HepG2 (cell line): ENCODE data around the gene CCDC38. TPM values are rescaled to one million over a fixed set of nuclear protein-coding genes. Genes with fewer than 3 reads are reported as not detected.

Source experiments
- GATAD1 ChIP-seq: IDR thresholded peaks from 2 replicates; pipeline ENCODE4 v1.6.1; 2016; ENCODE audit warnings: missing genetic modification reagents, missing compliant biosample characterization
- HOXA9 ChIP-seq: sonication (generic); formaldehyde crosslinking; IDR thresholded peaks from 2 replicates; pipeline ENCODE4 v1.8.1; 2022; ENCODE audit warnings: missing genetic modification reagents, mild to moderate bottlenecking, moderate library complexity, borderline replicate concordance
- IRX3 ChIP-seq: sonication (generic); formaldehyde crosslinking; IDR thresholded peaks from 2 replicates; pipeline ENCODE4 v1.8.1; 2023; ENCODE audit warnings: mild to moderate bottlenecking, low read depth, missing genetic modification reagents, borderline replicate concordance
- KAT8 ChIP-seq: IDR thresholded peaks from 2 replicates; pipeline ENCODE4 v1.6.1; 2016; ENCODE audit warnings: missing genetic modification reagents, missing compliant biosample characterization
- MYNN ChIP-seq: sonication (generic); formaldehyde crosslinking; IDR thresholded peaks from 2 replicates; pipeline ENCODE4 v1.4.0; 2020; ENCODE audit warnings: mild to moderate bottlenecking, low read depth, missing genetic modification reagents
- MZF1 ChIP-seq: sonication (generic); formaldehyde crosslinking; IDR thresholded peaks from 2 replicates; pipeline ENCODE4 v1.8.1; 2023; ENCODE audit warnings: mild to moderate bottlenecking, missing genetic modification reagents, borderline replicate concordance
- NFE2L1 ChIP-seq: sonication (generic); formaldehyde crosslinking; IDR thresholded peaks from 2 replicates; pipeline ENCODE4 v1.4.0; 2020; ENCODE audit warnings: missing genetic modification reagents, mild to moderate bottlenecking, borderline replicate concordance
- NR2C2 ChIP-seq: sonication (generic); formaldehyde crosslinking; IDR thresholded peaks from 2 replicates; pipeline ENCODE4 v1.4.0; 2020; ENCODE audit warnings: missing genetic modification reagents, mild to moderate bottlenecking, moderate library complexity, borderline replicate concordance
- RFXAP ChIP-seq: sonication (generic); formaldehyde crosslinking; IDR thresholded peaks from 2 replicates; pipeline ENCODE4 v1.4.0; 2020; ENCODE audit warnings: missing genetic modification reagents, borderline replicate concordance
- TEAD3 ChIP-seq: optimal IDR thresholded peaks from 2 replicates; pipeline ENCODE3; 2016; ENCODE audit warnings: borderline replicate concordance
- ZBTB20 ChIP-seq: sonication (generic); formaldehyde crosslinking; IDR thresholded peaks from 2 replicates; pipeline ENCODE4 v1.8.1; 2023; ENCODE audit warnings: missing genetic modification reagents, low read depth, mild to moderate bottlenecking, borderline replicate concordance
- ZFP62 ChIP-seq: sonication (generic); formaldehyde crosslinking; IDR thresholded peaks from 2 replicates; pipeline ENCODE4 v1.4.0; 2020; ENCODE audit warnings: missing genetic modification reagents
- ZNF331 ChIP-seq: sonication (generic); formaldehyde crosslinking; IDR thresholded peaks from 2 replicates; pipeline ENCODE4 v1.4.0; 2020; ENCODE audit warnings: missing genetic modification reagents
- ZNF614 ChIP-seq: IDR thresholded peaks from 2 replicates; pipeline ENCODE4 v1.6.1; 2018; ENCODE audit warnings: missing biosample characterization, missing genetic modification reagents, inconsistent platforms, borderline replicate concordance
- ZSCAN31 ChIP-seq: sonication (generic); formaldehyde crosslinking; IDR thresholded peaks from 2 replicates; pipeline ENCODE4 v1.5.0; 2020; ENCODE audit warnings: low read depth, mild to moderate bottlenecking, missing genetic modification reagents
- polyA plus RNA-seq, 8 experiments: library from polyadenylated mRNA; depleted of rRNA in 3 of 8; stranded (reverse) in 7 of 8; unstranded in 1 of 8; fragments of >200 nt; fragmentation: Illumina TruSeq in 4 of 8; extraction: Trizol in 4 of 8; gene quantifications; 2 replicates each; pipeline versions ENCODE4 v1.2.1 to v1.2.3, GENCODE V29; 2011 to 2016; ENCODE audit warnings: low read depth in 4 of 8, missing spikeins in 1 of 8, mixed read lengths in 1 of 8; ENCODE audit not compliant: insufficient read depth in 1 of 8
- total RNA-seq, 5 experiments: library from RNA; depleted of rRNA; stranded (reverse); fragments of >200 nt; fragmentation: Illumina TruSeq; extraction: Trizol; gene quantifications; 2 replicates each; pipeline ENCODE4 v1.2.3, GENCODE V29; 2016; ENCODE audit warnings: low read depth in 1 of 5
- TF ChIP-seq, protein P1 (sequence below): sonication (generic); formaldehyde crosslinking; IDR thresholded peaks from 2 replicates; pipeline ENCODE4 v1.4.0; 2020; ENCODE audit warnings: missing genetic modification reagents, borderline replicate concordance
- TF ChIP-seq, protein P2 (sequence below): sonication (generic); formaldehyde crosslinking; IDR thresholded peaks from 2 replicates; pipeline ENCODE4 v1.5.0; 2020; ENCODE audit warnings: mild to moderate bottlenecking, missing genetic modification reagents
- TF ChIP-seq, protein P3 (sequence below): sonication (generic); formaldehyde crosslinking; IDR thresholded peaks from 2 replicates; pipeline ENCODE4 v1.8.1; 2023; ENCODE audit warnings: mild to moderate bottlenecking, moderate library complexity, missing genetic modification reagents
- TF ChIP-seq, protein P4 (sequence below): sonication (generic); formaldehyde crosslinking; IDR thresholded peaks from 2 replicates; pipeline ENCODE4 v1.8.0; 2022; ENCODE audit warnings: missing genetic modification reagents, low read depth, mild to moderate bottlenecking, borderline replicate concordance
- TF ChIP-seq, protein P5 (sequence below): sonication (generic); formaldehyde crosslinking; IDR thresholded peaks from 2 replicates; pipeline ENCODE4 v1.8.0; 2022; ENCODE audit warnings: mild to moderate bottlenecking, missing genetic modification reagents, moderate library complexity
- TF ChIP-seq, protein P6 (sequence below): IDR thresholded peaks from 2 replicates; pipeline ENCODE4 v1.6.1; 2016; ENCODE audit warnings: control low read depth

CCDC38 gene
- total and polyA plus RNA-seq, 2 of the 13 experiments (the other 11 are each of a cell fraction or from before 2014, with no cell fraction given): 0.24 to 0.32 TPM

DNA sequence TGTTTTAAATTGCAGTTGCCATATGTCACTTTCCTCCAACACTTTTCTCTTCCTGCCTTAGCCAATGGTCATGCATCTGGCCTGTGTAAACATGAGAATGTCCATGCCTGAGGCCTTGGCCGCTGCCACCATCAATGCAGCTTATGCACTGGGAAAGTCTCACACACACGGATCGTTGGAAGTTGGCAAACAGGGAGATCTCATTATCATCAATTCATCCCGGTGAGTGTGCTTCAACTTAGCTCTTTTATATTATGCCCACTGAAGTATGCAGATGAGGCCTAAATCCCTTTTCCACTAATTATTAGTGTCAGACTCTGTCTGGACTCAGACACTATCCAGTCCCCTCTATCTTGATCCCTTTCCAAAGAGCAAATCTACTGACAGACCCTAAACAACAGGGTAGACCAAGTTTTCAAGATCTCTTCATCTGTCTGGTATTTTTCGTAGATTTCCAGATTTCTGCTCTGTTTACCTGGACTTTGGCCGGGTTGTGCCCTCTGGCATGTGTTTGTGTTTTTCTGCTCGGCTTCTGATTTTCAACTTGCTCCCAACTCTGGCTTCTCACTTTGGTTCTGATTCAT is 24.0 kb upstream of the CCDC38 start (continued):
- TF ChIP-seq, protein P1, sequence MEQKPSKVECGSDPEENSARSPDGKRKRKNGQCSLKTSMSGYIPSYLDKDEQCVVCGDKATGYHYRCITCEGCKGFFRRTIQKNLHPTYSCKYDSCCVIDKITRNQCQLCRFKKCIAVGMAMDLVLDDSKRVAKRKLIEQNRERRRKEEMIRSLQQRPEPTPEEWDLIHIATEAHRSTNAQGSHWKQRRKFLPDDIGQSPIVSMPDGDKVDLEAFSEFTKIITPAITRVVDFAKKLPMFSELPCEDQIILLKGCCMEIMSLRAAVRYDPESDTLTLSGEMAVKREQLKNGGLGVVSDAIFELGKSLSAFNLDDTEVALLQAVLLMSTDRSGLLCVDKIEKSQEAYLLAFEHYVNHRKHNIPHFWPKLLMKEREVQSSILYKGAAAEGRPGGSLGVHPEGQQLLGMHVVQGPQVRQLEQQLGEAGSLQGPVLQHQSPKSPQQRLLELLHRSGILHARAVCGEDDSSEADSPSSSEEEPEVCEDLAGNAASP (CRISPR knock-in tag): 0 out of 2 replicates have a peak, but pooled peaks have one; percentile 11
- TF ChIP-seq RFXAP (CRISPR knock-in tag): no peak
- TF ChIP-seq ZFP62 (CRISPR knock-in tag): no peak
- no peak for TF ChIP-seq MYNN (CRISPR knock-in tag)
- peak; percentile 37; the same call in 1 of the 2 replicates for TF ChIP-seq KAT8 (CRISPR knock-in tag)
- TF ChIP-seq ZSCAN31 (CRISPR knock-in tag): peak; percentile 48; the same call in 1 of the 2 replicates
- TF ChIP-seq, protein P2, sequence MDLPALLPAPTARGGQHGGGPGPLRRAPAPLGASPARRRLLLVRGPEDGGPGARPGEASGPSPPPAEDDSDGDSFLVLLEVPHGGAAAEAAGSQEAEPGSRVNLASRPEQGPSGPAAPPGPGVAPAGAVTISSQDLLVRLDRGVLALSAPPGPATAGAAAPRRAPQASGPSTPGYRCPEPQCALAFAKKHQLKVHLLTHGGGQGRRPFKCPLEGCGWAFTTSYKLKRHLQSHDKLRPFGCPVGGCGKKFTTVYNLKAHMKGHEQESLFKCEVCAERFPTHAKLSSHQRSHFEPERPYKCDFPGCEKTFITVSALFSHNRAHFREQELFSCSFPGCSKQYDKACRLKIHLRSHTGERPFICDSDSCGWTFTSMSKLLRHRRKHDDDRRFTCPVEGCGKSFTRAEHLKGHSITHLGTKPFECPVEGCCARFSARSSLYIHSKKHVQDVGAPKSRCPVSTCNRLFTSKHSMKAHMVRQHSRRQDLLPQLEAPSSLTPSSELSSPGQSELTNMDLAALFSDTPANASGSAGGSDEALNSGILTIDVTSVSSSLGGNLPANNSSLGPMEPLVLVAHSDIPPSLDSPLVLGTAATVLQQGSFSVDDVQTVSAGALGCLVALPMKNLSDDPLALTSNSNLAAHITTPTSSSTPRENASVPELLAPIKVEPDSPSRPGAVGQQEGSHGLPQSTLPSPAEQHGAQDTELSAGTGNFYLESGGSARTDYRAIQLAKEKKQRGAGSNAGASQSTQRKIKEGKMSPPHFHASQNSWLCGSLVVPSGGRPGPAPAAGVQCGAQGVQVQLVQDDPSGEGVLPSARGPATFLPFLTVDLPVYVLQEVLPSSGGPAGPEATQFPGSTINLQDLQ (CRISPR knock-in tag): no peak
- peak; percentile 85; the same call in 1 of the 2 replicates for TF ChIP-seq ZNF614 (CRISPR knock-in tag)
- peak; percentile 64 for TF ChIP-seq NR2C2 (CRISPR knock-in tag)
- TF ChIP-seq ZNF331 (CRISPR knock-in tag): peak; percentile 67
- TF ChIP-seq NFE2L1 (CRISPR knock-in tag): no peak
- TF ChIP-seq, protein P3, sequence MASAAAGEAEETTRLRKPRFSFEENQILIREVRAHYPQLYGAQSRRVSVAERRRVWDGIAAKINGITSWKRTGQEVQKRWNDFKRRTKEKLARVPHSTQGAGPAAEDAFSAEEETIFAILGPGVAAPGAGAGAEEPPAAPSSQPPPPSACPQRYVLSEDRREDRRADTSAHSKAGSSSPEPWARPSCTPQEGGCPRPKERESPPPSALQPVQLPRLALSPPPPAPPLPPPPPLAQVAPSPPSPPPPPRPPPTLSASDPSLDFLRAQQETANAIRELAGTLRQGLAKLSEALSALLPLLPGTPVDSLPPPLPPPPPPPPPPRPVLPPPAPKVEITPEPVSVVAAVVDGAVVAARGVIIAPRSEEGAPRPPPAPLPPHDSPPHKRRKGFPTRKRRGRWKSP (CRISPR knock-in tag): no peak
- TF ChIP-seq, protein P4, sequence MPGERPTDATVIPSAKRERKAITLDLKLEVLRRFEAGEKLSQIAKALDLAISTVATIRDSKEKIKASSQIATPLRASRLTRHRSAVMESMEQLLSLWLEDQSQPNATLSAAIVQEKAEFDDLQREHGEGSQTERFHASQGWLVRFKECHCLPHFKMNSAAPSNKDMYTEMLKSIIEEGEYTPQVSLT (CRISPR knock-in tag): no peak
- TF ChIP-seq IRX3 (CRISPR knock-in tag): no peak
- TF ChIP-seq ZBTB20: peak; percentile 66; the same call in 1 of the 2 replicates
- no peak for TF ChIP-seq TEAD3
- TF ChIP-seq GATAD1 (CRISPR knock-in tag): no peak
- TF ChIP-seq, protein P5, sequence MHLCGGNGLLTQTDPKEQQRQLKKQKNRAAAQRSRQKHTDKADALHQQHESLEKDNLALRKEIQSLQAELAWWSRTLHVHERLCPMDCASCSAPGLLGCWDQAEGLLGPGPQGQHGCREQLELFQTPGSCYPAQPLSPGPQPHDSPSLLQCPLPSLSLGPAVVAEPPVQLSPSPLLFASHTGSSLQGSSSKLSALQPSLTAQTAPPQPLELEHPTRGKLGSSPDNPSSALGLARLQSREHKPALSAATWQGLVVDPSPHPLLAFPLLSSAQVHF: no peak
- TF ChIP-seq, protein P6, sequence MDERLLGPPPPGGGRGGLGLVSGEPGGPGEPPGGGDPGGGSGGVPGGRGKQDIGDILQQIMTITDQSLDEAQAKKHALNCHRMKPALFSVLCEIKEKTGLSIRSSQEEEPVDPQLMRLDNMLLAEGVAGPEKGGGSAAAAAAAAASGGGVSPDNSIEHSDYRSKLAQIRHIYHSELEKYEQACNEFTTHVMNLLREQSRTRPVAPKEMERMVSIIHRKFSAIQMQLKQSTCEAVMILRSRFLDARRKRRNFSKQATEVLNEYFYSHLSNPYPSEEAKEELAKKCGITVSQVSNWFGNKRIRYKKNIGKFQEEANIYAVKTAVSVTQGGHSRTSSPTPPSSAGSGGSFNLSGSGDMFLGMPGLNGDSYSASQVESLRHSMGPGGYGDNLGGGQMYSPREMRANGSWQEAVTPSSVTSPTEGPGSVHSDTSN: no peak
- TF ChIP-seq MZF1 (CRISPR knock-in tag): no peak
- TF ChIP-seq HOXA9 (CRISPR knock-in tag): no peak
